Measurements from ENCODE around the gene PHOX2B.

Gene PHOX2B

DNA sequence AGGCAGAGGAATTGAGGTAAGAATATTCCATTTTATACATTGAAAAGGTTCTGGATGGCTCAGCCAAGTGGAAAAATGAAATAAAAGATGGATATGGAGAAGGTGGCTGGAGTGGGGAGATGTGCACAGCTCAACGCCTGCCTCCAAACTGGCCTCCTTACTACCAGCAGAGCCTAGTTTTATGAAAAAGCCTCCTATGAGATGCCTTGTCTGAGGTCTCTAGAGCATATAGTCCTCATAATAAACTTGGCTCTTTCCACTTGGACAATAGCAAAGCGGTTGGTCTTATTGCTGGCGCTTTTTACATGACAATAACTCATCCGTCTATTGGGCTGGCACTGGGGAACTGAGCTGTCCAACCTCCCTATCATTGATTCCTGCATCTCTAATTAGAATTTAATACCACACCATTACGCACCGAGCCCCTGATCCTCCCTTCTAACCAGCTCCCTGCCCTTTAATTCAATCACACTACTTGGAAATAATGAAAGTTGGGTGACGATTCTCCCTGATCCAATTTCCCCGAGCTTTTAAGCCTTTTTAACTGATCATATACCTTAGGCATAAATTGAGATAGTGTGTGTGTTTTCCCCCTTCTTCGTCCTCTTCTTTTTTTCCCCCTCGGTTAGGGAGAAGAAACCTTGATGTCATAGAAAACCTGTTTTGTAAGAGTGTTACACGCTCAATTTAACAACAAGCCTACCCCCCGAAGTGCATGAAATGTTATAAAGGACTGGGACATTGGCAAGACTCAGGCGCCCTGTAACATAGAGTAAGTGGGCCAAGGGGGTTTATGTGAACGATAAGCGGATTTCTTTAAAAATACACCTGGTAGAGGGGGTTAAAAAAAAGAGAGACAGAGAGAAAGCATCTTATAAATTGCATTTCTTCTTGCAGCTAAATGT lies at the start of gene PHOX2B:
Gene PHOX2B (minus strand): TSS at position 155 of the 905 bp plus-strand sequence. CDS start 115 bp downstream, at position 40.
- no peak for DNase-seq

- DNase-seq = no peak
These were observed 48.7 kb upstream of the PHOX2B start for GRCh38 chr4:41797260-41797659.

- DNase-seq = no peak
These were observed 48.2 kb upstream of the PHOX2B start for GRCh38 chr4:41796545-41797210.

- no peak for DNase-seq
These were observed 47.4 kb upstream of the PHOX2B start for GRCh38 chr4:41795796-41796385.

DNA sequence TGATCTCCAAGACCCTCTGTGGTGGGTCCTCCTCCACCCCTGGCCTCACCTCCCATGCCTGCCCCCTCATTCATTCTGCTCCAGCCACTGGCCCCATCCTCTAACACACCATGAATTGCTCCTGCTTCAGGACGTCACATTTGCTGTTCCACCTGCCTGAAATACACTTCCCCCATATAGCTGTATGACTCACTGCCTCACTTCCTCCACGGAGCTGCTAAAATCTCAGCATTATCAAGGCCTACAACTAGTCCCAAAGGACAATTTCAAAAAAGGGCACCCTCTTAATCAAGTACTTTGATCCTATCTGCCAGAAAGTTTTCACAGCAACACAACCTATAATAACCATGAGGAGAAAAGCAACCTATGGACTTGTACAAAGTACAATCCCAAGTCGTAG lies 43.6 kb upstream of the PHOX2B start:
- DNase-seq = no peak

DNA sequence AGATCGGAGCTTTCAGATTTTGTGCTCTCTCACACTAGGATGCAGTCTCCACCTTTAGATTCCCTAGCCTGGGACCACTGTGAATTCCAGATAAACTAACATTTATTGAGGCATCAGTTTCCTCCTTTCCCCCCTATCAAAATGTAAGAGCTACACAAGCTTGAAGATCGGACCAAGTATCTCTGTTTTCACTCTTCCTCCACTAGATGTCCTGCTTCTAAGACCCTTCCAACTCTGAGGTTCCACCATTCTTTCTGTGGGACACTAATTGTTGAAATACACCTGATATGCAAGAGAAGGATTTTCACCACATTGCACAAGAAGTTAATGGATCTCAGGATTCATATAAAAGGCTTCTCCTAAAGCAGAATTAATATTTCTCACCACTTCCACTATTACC lies 43.0 kb upstream of the PHOX2B start:
- no peak for DNase-seq

- no peak for DNase-seq
These were observed 39.4 kb upstream of the PHOX2B start for GRCh38 chr4:41787931-41788330.

DNA sequence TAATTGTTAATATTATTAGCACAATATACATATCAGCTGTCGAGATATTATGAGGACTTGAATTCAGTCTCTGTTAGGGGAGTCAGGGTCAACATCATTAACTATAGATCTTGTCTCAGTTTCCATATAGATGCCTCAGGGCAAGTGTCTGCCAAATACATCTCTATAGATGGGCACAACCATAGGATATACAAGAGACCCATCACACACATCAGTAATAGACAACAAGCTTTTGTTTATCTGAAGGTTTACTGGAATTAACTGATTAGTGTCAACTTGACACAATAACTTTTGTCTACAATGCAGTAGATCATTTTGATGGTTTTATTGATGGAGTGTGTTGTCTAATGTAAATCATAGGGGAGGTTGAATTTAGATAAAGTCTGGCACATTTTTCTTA lies 37.1 kb upstream of the PHOX2B start:
- no peak for DNase-seq

GRCh38 chr4:41784191-41784979 lies 35.9 kb upstream of the PHOX2B start:
- no peak for DNase-seq

- no peak for DNase-seq
These were observed 27.9 kb upstream of the PHOX2B start for GRCh38 chr4:41776466-41776865.

GRCh38 chr4:41763729-41764128 lies 15.2 kb upstream of the PHOX2B start:
- no peak for DNase-seq

- no peak for DNase-seq
These were observed 10.4 kb upstream of the PHOX2B start for GRCh38 chr4:41758884-41759283.

GRCh38 chr4:41757521-41758156 lies 9.1 kb upstream of the PHOX2B start:
- no peak for DNase-seq

GRCh38 chr4:41753942-41754341 lies 5.4 kb upstream of the PHOX2B start:
- DNase-seq = no peak

- DNase-seq = no peak
These were observed 3.7 kb upstream of the PHOX2B start for GRCh38 chr4:41752081-41752836.

DNA sequence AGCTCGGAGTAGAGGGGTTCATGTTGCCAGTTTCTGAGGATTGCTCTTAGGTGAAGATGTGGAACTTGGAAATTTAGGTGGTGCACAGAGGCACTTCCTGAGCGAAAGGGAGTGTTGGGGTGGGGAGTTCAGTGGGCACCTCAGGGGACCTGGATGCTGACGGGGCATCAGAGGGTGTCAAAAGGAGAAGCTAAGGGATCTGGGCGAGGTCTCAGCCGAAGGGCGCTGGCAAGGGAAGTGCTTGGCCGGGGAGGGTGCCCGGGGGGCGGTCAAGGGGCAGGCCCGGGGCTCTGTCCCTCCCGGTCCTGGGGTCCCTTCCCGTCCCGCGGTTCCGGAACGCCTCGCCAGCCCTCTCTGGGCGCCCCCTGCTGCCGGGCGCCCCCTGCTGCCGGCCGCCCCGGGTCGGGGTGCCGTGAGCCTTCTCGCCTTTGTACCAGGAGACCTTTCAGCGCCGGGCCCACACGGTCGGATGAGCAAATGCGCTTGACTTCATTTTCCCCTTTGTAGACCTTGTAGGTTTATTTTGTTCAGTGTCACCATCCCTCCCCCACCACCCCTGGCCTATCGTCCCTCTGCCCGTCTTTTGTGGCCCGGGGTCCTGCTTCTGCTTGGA lies 3.0 kb upstream of the PHOX2B start:
- no peak for DNase-seq

DNA sequence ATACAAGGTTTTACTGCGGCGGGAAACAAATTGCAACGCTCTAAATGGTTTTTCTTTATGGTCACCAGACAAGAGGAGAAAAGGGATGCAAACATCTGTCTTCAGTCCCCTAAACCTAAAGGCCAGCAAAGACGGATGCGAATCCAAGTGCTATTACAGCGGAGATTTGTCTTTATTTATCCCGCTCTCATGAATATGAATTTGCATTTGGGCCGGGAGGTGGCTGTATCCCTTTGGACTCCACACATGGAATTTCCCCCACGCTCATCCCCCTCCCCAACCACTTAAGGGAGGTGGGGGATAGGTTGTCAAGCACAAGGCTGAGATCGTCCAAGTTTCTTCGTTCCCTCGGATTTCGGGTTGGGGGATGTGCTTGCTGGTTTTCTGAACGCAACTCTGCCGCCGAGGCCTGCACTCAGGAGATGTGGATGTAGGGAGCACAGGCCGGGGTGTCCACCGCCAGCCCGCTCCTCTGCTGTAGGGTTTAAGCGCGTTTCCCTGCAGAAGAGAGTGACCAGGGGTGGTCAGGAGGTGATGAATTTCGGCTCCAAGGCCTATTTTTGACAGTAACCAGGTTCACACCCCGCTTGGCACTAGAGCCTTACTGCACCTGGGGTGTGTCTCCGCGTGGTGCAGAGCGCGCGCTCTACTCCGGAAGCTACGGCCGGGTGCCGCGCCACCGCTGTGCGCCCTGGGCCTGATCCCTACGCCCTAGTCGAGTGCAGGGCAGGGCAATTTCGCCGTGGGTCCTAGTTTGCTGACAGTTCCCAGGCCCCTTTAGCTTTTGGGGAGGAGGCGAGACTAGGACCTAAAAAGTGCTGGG lies 2.3 kb upstream of the PHOX2B start:
- DNase-seq = no peak

GRCh38 chr4:41750121-41750625 lies 1.6 kb upstream of the PHOX2B start:
- DNase-seq = no peak

DNA sequence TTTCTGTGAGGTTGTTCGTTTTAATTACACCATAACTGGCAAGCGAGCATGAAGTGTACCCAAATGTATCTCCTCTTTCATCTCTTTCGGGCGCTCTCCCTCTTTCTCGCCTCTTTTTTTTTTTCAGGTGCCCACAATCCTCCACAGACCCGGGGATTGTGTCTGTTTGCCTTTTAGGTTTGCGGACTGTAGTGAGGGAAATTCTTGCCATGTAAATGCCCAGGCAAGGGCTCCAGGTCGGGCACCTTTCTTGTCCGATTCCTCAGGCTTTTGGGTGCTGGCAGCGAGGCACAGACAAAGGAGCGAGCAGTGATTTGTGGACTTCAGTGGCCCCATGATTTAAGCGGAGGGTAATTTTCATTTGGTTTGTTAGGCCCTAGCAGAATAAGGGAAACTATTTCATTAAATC lies 1.1 kb upstream of the PHOX2B start:
- no peak for DNase-seq

GRCh38 chr4:41748074-41748570 lies 403 bp downstream of the PHOX2B start:
- DNase-seq = no peak

Measured in CD4-positive, alpha-beta T cell treated with Interleukin-17A for 4 hours (primary cell).